Gastroesophageal sphincter (tissue), 3 donors: ENCODE data around the gene PSMA1.

Experiments
- EP300 ChIP-seq: sonication (generic); formaldehyde crosslinking; IDR thresholded peaks from one replicate; pipeline ENCODE4 v1.6.1; 2017; ENCODE audit warnings: antibody characterized with exemption, mild to moderate bottlenecking
- POLR2A ChIP-seq, 2 donors: fragments of 450-650 bp; IDR thresholded peaks; one replicate each; pipeline ENCODE4 v1.6.1; 2017; ENCODE audit warnings: antibody characterized with exemption in 2 of 2, mild to moderate bottlenecking in 2 of 2, moderate library complexity in 1 of 2
- POLR2AphosphoS5 ChIP-seq: sonication (generic); formaldehyde crosslinking; IDR thresholded peaks from one replicate; pipeline ENCODE4 v1.6.1; 2017; ENCODE audit warnings: antibody characterized with exemption
- TF ChIP-seq, protein P1 (sequence below), 4 experiments: fragments of 200-600 bp in 2 of 4; fragments of 450-650 bp in 2 of 4; sonication (generic) in 1 of 4; IDR thresholded peaks; one replicate each; pipeline ENCODE4 v1.5.1; 2017 to 2019; ENCODE audit warnings: antibody characterized with exemption in 4 of 4, mild to moderate bottlenecking in 2 of 4, moderate library complexity in 2 of 4

DNA sequence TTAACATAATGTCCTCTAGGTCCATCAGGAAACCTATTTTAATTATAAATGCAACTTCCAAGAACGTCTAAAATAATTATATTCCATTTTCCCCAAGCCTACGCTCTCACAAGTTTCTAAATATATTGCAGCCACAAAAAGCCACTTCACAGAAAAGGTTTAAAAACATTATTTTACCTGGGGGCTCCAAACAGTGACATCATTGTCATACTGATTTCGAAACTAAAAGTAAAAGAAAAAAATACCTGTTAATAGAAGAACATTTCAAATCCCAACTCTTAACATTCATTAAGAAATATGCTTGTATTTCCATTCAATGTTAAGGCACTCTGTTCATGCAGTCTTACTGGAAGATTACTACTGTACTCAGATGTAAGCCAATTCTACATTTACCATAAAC lies 1.4 kb downstream of the PSMA1 start:
- TF ChIP-seq, protein P1, sequence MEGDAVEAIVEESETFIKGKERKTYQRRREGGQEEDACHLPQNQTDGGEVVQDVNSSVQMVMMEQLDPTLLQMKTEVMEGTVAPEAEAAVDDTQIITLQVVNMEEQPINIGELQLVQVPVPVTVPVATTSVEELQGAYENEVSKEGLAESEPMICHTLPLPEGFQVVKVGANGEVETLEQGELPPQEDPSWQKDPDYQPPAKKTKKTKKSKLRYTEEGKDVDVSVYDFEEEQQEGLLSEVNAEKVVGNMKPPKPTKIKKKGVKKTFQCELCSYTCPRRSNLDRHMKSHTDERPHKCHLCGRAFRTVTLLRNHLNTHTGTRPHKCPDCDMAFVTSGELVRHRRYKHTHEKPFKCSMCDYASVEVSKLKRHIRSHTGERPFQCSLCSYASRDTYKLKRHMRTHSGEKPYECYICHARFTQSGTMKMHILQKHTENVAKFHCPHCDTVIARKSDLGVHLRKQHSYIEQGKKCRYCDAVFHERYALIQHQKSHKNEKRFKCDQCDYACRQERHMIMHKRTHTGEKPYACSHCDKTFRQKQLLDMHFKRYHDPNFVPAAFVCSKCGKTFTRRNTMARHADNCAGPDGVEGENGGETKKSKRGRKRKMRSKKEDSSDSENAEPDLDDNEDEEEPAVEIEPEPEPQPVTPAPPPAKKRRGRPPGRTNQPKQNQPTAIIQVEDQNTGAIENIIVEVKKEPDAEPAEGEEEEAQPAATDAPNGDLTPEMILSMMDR (IDR thresholded peaks at IDR 0.05) = no peak
- no peak for TF ChIP-seq POLR2AphosphoS5
- TF ChIP-seq POLR2A (IDR thresholded peaks at IDR 0.05) = no peak
- TF ChIP-seq EP300 = no peak
